GM23338 (cell line): ENCODE measurements around the gene SEZ6.

ENCODE experiments used
- EZH2 ChIP-seq: fragments of 200-600 bp; sonication (generic); IDR thresholded peaks from one replicate; pipeline ENCODE4 v1.8.0; 2017; ENCODE audit warnings: antibody characterized with exemption, mild to moderate bottlenecking, low read depth; ENCODE audit not compliant: unreplicated experiment
- EZH2phosphoT487 ChIP-seq: fragments of 200-600 bp; sonication (generic); IDR thresholded peaks from one replicate; pipeline ENCODE4 v1.8.1; 2018; ENCODE audit warnings: antibody characterized with exemption; ENCODE audit not compliant: unreplicated experiment
- JUNB ChIP-seq: IDR thresholded peaks from one replicate; pipeline ENCODE4 v1.6.1; 2016; ENCODE audit warnings: antibody characterized with exemption; ENCODE audit not compliant: unreplicated experiment
- NANOG ChIP-seq: IDR thresholded peaks from 2 replicates; pipeline ENCODE4 v1.6.1; 2016; ENCODE audit warnings: antibody characterized with exemption, borderline replicate concordance
- POLR2AphosphoS5 ChIP-seq: IDR thresholded peaks from 2 replicates; pipeline ENCODE4 v1.6.1; 2016; ENCODE audit warnings: antibody characterized with exemption, low read depth
- TF ChIP-seq, protein P1 (sequence below), 2 experiments: fragments of 200-600 bp in 1 of 2; sonication (generic) in 1 of 2; conservative IDR thresholded peaks; 2 replicates each; pipeline versions ENCODE4 v1.5.1 to v1.6.1; 2016 to 2017; ENCODE audit warnings: antibody characterized with exemption in 2 of 2, low read depth in 2 of 2, mild to moderate bottlenecking in 2 of 2, moderate library complexity in 1 of 2
- TF ChIP-seq, protein P2 (sequence below): IDR thresholded peaks from one replicate; pipeline ENCODE4 v1.6.1; 2018; ENCODE audit warnings: antibody characterized with exemption; ENCODE audit not compliant: unreplicated experiment

DNA sequence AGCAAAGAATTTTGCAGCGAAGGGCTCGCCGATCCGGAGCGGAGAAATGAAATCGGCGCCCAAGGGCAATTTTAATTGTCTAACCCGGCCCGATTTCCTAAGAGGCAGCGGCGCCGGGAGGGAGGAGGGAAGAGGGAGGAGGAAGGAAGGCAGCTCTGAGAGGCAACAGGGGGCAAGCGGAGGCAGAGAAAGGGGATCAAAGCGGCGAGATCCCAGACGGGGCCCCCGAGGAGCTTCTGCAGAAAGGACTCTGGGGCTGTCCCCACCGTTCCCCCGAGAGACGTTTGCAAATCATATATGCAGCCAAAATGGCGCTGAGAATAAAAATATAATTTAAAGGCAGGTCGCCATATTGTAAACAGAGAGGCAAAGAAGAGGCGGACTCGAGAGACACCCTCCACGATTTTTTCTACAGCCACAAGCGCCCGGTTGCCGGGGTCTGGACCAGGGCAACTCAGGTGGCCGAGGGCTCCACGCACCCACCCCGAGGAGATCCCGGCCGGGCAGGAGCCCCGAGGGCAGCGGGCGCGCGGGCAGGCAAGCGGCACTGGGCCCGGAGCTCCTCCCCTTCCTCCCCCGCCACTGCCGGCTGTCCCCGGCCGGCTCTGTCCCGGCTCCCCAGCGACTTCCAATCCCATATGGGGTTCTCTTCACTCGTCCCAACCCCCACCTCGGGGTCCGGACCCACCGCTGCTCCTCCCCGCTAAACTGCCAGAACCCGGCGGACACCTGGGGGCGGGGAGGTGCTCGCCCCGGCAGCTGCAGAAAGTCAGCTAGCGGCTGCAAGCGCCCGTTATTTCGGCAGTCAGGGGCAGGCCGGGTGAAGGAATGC is 56.4 kb downstream of the SEZ6 start:
- TF ChIP-seq POLR2AphosphoS5 = no peak
- no peak for TF ChIP-seq EZH2
- TF ChIP-seq, protein P1, sequence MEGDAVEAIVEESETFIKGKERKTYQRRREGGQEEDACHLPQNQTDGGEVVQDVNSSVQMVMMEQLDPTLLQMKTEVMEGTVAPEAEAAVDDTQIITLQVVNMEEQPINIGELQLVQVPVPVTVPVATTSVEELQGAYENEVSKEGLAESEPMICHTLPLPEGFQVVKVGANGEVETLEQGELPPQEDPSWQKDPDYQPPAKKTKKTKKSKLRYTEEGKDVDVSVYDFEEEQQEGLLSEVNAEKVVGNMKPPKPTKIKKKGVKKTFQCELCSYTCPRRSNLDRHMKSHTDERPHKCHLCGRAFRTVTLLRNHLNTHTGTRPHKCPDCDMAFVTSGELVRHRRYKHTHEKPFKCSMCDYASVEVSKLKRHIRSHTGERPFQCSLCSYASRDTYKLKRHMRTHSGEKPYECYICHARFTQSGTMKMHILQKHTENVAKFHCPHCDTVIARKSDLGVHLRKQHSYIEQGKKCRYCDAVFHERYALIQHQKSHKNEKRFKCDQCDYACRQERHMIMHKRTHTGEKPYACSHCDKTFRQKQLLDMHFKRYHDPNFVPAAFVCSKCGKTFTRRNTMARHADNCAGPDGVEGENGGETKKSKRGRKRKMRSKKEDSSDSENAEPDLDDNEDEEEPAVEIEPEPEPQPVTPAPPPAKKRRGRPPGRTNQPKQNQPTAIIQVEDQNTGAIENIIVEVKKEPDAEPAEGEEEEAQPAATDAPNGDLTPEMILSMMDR (conservative IDR thresholded peaks at IDR 0.05; ENCODE audit: low read depth in 2 of 2) = no peak
- TF ChIP-seq, protein P2, sequence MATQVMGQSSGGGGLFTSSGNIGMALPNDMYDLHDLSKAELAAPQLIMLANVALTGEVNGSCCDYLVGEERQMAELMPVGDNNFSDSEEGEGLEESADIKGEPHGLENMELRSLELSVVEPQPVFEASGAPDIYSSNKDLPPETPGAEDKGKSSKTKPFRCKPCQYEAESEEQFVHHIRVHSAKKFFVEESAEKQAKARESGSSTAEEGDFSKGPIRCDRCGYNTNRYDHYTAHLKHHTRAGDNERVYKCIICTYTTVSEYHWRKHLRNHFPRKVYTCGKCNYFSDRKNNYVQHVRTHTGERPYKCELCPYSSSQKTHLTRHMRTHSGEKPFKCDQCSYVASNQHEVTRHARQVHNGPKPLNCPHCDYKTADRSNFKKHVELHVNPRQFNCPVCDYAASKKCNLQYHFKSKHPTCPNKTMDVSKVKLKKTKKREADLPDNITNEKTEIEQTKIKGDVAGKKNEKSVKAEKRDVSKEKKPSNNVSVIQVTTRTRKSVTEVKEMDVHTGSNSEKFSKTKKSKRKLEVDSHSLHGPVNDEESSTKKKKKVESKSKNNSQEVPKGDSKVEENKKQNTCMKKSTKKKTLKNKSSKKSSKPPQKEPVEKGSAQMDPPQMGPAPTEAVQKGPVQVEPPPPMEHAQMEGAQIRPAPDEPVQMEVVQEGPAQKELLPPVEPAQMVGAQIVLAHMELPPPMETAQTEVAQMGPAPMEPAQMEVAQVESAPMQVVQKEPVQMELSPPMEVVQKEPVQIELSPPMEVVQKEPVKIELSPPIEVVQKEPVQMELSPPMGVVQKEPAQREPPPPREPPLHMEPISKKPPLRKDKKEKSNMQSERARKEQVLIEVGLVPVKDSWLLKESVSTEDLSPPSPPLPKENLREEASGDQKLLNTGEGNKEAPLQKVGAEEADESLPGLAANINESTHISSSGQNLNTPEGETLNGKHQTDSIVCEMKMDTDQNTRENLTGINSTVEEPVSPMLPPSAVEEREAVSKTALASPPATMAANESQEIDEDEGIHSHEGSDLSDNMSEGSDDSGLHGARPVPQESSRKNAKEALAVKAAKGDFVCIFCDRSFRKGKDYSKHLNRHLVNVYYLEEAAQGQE = no peak
- TF ChIP-seq EZH2phosphoT487 = no peak
- TF ChIP-seq JUNB = no peak
- TF ChIP-seq NANOG = no peak
